Middle frontal gyrus (tissue), 1 donor: ENCODE results near the gene IQSEC1.

Experiments
- DNase-seq: peaks from one replicate; pipeline ENCODE4 v3.0.0-alpha.2; 2015; ENCODE audit warnings: low spot score; ENCODE audit errors: extremely low spot score

IQSEC1 gene

DNA sequence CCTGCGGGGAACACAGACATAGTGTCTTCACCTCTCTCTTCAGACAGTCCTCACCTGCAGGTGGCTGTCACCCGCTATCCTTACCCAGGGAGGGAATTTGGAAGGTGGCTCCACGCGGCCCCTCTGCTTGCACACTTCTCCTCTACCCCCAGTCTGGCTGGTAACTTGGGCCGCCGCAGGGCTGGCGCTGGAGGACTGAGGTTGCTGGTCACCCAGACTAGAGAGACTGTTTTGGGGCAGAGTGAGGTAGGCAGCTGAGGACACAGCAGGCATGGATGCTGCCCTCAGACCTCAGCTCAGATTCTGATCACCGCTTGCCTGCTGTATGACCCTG lies 12.6 kb upstream of the IQSEC1 start:
- DNase-seq: no peak

DNA sequence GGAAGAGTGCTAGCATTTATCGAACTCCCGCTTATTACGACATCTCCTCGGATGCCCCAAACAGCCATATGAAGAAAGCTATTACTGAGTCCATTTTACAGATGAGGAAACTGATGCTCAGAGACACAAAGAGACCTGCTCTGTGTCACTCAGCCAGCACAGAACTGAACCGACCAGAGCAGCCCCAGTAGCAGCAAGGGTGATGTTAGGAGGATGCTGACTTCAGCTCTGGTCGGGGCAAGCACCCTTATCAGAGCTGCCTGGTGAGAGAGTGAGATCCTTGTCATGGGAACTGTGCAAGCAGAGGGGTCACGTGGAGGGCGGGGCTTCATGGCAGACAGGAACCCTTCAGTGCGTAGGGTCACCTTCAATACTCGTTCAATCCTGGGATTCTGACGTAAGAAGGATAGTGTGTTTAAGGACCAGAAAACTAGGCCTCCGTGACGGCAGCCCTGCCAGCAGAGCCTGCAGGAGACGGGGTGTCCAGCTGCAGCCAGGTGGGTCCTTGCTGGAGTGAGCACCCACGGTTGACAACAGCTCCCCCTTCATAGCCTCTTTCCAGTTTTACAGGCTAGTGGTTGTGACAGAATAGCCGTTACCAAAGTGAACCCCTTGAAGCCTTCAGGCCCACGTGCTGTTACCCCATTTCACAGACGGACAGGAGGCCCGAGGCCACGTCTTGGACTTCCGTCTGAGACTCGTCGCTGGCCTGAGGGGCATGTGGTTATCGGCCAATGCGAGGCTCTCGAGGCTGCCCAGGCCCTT lies 12.0 kb upstream of the IQSEC1 start:
- no peak for DNase-seq

DNA sequence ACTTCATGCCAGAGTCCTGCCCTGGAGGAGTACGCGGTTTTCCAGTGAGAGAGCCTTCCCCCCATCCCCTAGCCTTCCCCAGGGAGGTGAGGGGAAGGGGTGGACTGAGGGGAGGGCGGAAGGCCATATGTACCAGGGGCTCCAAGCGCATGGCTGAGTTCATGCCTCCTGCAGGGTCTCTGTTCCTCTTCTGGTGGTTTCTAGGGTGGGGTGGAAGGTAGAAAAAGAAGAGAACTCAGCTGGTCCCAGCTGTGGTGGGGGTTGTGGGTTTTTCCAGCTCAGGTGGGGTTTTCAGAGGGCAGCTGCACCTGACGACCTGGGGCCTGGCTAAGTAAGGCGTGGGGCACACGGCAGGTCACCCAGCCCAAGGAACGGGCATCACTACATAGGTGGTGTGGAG lies 10.7 kb upstream of the IQSEC1 start:
- DNase-seq: no peak

DNA sequence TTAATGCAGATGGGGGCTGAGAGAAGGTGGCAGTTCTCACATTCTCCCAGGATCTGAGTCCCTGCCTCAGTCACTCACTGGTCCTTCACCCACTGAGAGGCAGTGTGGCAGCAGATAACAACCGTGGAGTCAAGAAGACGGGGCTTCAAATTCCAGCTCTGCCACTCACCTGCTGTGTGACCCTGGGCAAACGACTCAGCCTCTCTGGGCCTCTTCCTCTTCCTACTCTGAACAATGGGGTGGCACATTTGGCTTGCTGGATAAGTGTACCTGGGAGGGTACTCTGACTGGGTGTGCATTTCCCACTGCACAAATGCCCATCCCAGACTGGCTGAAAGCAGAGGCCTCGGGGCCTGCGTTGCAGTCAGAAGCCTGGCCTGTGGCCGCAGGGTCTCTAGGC lies 10.0 kb upstream of the IQSEC1 start:
- no peak for DNase-seq

DNA sequence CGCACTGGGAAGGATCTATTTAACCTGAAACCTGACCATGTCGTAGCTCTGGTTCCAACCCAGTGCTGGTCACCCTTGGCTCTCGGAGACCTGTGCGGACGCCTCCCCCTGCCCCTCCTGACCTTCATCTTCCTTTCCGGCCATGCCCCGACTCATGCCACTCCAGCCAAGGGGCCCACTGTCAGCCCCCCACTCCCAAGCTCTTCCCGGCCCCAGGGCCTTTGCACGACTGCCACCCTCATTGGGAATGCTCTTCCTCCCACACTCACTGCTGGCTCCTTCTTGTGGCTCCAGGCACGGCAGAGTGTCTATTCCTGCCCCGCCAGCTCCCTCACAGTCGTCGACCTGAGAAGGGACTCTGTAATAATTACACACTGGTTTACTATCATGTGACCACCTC lies 9.4 kb upstream of the IQSEC1 start:
- no peak for DNase-seq

DNA sequence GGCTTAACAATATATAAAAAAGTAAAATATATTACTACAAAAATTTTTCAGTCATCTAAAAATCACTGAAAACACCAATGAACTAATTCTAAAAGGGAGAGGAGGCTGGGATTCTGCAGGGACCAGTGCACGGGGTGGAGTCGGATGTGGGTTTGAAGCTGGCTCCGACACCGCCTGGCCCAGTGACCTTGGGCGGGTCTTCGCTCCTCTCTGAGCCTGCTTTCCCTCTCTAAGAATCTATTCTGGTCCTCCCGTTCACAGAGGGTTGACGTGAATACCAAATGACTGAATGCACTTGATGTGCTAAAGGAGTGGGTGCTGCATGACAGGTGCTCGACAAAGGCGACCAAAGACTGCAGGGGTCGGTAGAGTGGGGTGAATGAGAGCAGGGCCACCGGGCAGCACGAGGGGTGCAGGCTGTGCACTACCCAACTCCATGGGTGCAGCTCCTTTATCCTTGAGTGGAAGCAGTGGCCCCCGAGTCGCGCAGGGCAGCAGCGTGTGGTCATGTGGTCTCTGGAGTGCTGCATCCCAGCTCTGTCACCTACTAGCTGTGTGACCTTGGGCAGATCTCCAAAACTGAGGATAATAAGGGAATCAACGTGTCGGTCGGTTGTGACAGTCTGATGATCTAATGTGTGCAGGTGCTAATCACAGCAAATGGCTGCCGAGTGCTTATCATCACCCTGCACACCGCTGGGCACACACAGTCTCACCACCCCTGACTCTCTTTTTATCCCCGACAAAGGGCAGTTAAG lies 8.6 kb upstream of the IQSEC1 start:
- DNase-seq: no peak

DNA sequence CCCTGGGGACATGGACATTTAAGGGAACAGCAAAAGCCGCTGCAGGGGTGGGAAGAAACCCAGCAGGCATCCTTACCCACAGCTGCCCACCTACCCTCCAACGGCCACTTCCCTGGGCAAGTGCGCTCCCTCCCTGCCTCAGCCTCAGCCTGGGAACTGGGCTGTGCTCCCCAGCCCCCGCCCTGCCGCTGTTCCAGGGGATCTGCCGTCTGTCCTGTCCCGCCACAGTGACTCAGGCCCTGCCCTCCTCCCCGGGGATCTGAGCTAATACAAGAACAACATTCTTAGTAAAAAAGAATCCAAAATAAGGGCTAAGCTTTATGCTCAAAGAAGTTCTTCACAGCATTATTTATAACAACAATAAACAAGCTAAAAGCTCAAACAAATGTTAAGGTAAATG lies 7.4 kb upstream of the IQSEC1 start:
- no peak for DNase-seq

DNA sequence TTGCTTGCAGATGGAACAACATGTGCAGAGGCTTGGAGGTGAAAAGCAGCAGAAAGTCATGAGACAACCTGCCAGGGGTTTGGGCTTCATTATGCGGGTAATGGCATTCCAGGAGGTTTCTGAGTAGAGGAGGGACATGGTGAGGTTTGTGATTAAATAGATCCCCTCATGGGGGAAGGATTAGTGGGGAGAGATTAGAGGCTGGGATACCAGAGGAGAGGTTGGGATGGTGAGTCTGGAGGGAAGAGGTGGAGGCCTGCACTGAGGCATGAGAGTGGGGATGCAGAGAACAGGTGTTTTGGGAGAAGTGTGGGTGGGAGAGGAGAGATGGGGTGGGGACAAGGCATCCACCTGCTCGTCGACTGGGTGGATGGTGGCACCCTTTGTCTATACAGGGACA lies 6.8 kb upstream of the IQSEC1 start:
- no peak for DNase-seq

DNA sequence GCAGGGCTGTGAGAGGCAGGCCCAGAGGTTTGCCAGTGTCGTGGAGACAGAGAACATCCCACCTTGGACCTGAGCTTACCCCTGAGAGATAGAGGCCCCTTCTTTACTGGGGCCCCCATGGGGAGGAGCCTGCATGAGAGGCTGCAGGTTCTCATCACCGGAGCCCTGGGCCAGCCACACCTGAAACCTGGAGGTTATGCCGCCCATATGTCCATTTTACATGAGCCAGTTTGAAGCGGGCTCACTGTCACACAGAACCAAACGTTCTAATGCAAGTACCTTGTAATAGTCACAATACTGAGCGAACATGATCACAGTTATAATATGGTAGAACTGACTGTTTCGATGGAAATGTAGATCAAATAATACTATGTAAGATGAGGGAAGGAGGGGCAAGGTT lies 6.3 kb upstream of the IQSEC1 start:
- no peak for DNase-seq

DNA sequence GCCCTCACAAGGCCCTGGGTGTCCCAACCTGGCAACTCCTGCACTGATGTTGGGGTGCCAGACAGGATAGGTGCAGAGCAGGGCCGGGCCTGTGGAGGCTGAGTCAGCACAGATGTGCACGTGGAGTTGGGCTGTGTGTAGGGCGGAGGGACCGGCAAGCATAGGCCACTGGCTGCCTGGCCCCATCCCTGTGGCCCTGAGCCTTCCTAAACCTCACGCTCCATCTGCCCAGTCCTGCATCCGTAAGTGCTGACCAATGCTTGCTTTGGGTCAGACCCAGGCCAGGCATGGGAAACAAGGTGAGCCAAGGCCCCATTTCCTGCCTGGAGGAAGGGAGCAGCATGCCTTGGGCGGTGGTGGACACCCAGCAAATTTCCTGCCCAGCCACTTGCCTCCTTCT lies 5.8 kb upstream of the IQSEC1 start:
- no peak for DNase-seq

DNA sequence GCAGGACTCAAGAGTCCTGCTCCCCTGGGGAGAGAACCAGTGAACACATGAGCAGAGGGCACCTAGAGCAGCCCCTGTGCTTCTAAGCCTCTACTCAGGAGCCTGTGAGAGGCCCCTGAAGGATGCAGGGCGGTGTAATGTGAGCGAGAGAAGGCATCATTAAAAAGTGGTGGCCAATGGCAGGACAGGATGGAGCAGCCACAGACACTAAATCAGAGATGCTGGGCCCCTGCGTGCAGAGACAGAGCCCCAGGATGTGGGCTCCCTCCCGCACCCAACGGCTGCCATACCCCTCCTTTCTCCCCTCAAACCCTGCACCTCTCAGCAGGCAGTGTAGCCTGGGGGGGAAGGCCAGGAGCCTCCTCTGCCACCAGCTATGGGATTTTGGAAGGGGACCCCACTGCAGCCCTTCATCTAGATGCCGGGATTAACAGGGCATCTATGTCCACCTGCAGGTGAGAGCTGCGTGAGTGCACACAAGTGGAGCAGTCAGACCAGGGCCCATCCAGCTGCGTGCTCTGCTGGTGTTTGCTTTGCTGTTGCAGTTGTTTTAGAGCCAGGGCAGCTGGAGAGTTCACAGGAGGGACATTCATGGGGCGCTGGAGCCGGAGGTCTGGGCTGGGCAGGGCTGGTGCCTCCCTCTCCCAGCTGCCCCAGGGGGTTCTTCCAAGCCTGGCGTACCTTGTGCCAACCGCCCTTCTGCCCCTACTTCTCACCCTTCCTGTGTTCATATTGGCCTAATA lies 5.1 kb upstream of the IQSEC1 start:
- DNase-seq: no peak

DNA sequence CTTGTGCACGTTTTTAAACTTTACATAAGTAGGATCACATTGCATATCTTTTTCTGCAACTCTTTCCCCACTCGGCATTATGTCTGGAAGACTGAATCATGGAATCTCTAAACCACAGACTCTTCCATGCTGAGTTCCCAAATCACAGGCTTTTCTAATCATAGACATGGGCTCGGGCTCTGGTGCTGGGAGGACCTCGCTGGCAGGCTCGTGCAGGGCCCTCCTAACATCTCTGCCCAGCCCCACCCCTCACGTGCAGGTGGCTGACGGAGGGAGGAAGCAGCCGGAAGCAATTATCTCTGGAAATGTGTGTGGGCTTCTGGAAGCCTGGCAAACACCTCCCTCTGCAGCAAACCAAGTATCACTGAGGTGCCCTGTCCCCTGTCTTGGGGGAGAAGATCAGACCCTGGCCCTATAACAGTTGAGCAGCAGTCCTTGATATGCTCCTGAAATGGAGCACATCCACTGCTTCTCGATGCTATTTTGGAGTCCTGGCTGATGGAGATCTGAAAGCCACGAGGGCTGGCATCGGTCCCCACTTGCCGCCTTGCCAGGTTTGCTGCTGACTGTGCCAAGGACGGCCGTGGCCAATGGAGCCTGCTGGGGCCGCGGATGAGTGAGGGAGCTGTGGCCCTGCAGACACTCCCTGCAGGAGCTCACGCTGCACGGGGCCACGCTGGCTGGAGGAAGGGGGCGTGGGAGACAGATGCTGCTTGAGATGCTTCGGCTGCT lies 4.4 kb upstream of the IQSEC1 start:
- DNase-seq: peak; percentile 68

DNA sequence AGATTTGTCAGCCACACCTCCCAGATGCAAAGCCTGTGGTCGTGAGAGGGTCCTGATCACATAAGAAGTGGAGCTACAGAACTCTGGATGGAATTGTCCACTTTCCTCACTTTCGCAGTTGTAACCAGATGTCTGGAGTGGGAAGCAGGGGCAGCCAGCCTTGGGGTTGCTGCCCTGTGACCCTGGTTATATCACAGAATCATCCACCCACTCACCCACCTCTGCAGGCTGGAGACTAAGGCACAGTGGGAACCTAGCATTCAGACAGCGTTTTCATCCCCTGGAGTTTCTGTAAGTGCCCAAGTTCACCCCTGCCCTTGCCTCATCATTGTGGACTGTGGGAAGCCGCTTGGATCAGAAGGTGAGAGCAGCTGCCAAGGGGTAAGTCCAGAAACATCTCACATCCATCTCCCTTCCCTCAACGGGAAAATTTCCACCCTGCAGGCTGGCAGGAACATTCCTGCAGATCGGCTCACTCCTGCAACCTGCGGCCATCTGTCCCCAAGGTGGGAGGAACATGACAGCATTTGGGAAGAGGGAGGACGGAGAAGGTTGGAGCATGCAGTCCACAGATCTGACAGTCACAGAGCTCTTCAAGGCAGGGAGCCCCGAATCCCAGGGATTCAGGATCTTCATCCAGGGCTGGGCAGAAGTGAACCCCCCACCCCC lies 2.9 kb upstream of the IQSEC1 start:
- no peak for DNase-seq

DNA sequence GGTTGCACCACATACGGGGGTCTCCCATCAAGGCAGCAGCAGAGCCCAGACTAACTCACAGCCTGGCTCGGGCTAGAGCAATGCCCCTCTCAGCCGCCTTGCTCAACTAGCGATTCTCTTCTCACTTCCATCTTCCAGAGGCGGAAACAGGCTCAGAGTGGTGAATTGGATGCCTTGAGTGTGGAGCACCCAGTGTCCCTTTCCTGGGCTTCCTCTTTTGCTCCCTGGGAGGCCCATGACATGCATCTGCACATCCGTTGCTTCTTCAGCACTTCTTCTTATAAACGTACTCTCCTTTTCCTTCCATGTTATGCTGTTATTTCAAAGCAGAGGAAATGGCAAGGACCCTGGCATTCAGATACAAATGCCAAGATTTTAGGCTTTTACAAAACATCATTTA lies 2.1 kb upstream of the IQSEC1 start:
- no peak for DNase-seq

DNA sequence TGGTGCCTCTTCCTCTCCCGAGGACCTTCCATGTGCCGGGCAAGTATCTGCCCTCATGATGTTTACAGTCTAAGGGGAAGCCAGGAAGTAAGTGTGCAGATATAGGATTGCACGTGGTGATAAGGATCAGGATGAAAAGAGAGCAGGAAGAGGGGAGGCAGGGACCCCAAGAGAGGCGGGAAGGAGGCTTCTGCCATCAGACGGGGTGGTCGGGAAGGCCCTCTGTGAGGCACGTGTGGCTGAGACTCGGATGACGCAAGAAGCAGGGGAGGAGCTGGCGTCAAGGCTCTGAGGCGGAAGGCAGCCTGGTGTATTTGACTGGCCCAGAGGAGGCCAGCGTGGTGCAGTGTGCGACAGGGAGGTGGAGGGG lies 762 bp upstream of the IQSEC1 start:
- no peak for DNase-seq

DNA sequence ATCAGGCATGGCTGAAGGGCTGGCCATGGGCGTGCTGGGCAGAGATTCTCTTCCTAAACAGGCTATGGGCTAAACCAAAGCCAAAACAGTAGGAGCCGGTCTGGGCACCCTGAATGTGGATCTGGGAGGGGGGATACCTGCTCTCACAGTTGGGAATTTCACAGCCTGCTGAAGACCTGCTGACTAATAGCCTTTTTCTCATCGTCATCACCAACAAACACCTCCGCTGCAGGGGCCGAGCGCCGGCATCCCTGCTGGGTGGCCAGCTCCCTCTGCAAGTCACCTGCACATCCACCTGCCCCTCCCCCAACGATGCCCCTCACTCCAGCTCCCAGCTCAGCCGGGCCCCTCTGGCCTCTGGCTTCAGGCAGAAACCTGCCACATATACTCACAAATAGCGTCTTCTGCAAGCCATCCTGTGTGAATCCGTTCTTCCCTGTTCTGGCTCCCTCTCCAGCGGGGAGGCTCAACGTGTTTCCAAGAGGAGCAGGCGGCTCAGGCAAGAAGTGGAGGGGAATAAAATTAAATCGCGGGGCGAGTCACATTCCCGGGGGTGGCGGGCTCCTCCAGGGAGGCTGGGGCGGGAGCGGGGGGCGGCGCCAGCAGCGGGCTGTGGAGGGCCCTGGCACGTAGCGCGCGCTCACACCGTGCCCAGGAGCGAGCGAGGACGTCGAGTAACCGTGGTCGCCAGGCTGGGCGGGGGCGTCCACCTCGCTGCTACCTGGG lies 466 bp downstream of the IQSEC1 start:
- no peak for DNase-seq

DNA sequence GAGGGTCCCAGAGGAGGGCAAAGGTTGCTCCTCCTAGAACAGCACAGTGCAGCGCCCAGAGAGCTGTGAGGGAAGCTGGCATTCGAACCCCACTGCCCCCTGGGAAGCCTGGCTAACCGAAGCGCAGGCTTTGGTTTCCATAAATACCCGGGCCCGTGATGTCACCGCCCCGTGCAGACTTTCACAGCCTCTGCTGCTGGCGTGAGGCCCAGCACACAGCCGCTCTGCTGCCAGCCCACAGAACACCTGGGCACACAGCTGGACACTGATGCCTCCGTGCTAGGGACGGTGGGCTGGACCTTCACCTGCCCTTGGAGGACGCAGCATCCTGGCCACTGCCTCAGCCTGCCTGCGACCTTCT lies 1.0 kb downstream of the IQSEC1 start:
- DNase-seq: no peak

DNA sequence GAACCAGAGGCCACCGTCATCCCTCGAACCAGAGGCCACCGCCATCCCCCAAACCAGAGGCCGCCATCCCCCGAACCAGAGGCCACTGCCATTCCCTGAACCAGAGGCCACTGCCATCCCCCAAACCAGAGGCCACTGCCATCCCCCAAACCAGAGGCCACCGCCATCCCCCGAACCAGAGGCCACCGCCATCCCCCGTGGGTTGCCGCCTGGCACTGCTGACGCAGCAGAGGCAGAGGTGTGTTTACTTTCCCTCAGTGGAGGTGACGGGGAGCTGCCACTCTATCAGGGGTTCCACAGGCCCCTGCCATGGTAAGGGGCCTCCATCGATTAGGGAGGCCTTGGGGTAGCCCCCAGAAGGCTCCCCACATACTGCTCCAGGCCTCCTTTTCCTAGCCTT lies 1.5 kb downstream of the IQSEC1 start:
- DNase-seq: no peak

DNA sequence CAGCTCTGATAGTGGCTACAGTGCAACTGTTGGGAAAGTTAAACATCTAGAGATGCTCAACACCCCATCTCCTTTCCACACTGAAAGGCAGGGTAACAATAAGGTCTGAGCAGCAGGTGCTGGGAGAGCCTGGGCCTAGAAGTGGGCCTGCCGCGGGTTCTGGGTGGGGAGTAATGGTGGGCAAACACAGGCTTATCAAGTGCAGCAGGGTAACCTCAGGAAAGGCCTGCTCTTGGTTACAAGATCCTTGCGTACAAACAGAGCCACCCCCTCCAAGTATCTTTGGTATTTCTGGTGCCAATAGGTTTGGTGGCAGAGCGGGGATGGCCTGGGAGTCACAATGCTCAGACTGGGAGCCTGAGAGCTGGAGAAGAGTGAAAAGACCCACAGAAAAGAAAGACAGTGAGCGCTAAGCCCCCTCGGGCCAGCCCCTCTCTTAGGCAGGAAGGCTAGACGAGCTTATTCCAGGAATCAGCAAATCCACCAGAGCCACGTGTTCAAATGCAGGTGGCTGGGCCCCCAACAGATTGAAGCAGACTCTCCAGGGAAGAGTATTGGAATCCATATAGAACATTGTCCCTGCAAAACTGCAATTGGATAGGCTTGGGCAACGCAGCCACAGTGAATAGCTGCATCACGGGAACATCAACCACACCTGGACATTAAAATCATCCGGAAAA lies 2.7 kb downstream of the IQSEC1 start:
- DNase-seq: no peak

DNA sequence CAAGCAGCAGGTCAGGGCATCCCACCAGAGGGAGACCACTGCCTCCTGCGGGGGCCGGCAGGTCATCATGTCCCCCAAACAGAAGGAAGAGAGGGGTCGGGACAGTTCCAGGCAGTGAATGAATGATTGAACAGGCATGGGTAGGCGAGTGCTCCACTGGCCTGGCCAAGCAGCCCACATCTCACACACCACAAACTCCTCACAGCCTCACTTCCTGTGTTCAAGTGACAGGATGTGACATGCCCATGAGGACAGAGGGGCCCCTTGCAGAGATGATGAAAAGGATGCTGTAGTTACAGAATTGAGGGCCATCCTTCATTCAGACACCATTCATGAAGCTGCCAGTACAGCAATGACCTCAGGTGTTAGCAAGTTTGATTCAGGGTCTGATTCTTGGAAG lies 3.7 kb downstream of the IQSEC1 start:
- DNase-seq: no peak
